ENCODE measurements around the gene CNTNAP2.

The CNTNAP2 gene

DNA sequence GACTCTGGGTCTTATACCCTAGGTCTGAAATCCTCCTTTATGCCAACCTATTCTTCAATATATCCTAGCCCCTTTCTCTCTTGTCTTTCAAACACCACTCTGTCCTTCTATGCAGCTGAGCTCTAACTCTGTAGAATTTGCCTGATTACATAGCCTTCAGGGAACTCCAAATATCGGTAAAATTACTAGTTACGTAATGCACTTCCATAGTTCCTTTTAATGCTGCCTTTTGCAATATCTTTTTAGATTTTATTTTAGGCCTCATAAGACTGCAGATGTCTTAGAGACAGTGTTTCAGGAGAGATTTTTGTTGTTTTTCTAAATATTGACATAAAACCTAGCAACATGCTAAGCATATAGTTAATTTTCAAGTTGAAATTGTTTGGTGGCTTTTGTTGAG, 924.8 kb downstream of the CNTNAP2 start:
- TF ChIP-seq JUND (IDR thresholded peaks at IDR 0.05; ENCODE audit: low read depth), result no peak
- no peak for DNase-seq (ENCODE audit: low read depth in 1 of 2, low spot score in 1 of 2)
- in situ Hi-C loops (cut with HindIII; ENCODE audit: low pct_unique_long_range_greater_than_20kb, low sequenced_read_pairs), result no loop called here

GRCh38 chr7:147044941-147045340, 928.3 kb downstream of the CNTNAP2 start:
- in situ Hi-C loops (cut with HindIII; ENCODE audit: low pct_unique_long_range_greater_than_20kb, low sequenced_read_pairs), result no loop called here
- TF ChIP-seq JUND (IDR thresholded peaks at IDR 0.05; ENCODE audit: low read depth), result no peak
- DNase-seq (ENCODE audit: low read depth in 1 of 2, low spot score in 1 of 2), result no peak

- no peak for DNase-seq (ENCODE audit: low read depth in 1 of 2, low spot score in 1 of 2)
- TF ChIP-seq JUND (IDR thresholded peaks at IDR 0.05; ENCODE audit: low read depth), result no peak
- in situ Hi-C loops (cut with HindIII; ENCODE audit: low pct_unique_long_range_greater_than_20kb, low sequenced_read_pairs), result no loop called here
These were observed 931.1 kb downstream of the CNTNAP2 start for GRCh38 chr7:147047696-147048095.

GRCh38 chr7:147048864-147049263, 932.3 kb downstream of the CNTNAP2 start:
- DNase-seq (ENCODE audit: low read depth in 1 of 2, low spot score in 1 of 2), result no peak
- TF ChIP-seq JUND (IDR thresholded peaks at IDR 0.05; ENCODE audit: low read depth), result no peak
- in situ Hi-C loops (cut with HindIII; ENCODE audit: low pct_unique_long_range_greater_than_20kb, low sequenced_read_pairs), result no loop called here

- no peak for TF ChIP-seq JUND (IDR thresholded peaks at IDR 0.05; ENCODE audit: low read depth)
- in situ Hi-C loops (cut with HindIII; ENCODE audit: low pct_unique_long_range_greater_than_20kb, low sequenced_read_pairs), result no loop called here
- DNase-seq (ENCODE audit: low read depth in 1 of 2, low spot score in 1 of 2), result no peak
These were observed 936.2 kb downstream of the CNTNAP2 start for GRCh38 chr7:147052818-147053217.

- in situ Hi-C loops (cut with HindIII; ENCODE audit: low pct_unique_long_range_greater_than_20kb, low sequenced_read_pairs), result no loop called here
- TF ChIP-seq JUND (IDR thresholded peaks at IDR 0.05; ENCODE audit: low read depth), result no peak
- no peak for DNase-seq (ENCODE audit: low read depth in 1 of 2, low spot score in 1 of 2)
These were observed 937.1 kb downstream of the CNTNAP2 start for GRCh38 chr7:147053746-147054145.

DNA sequence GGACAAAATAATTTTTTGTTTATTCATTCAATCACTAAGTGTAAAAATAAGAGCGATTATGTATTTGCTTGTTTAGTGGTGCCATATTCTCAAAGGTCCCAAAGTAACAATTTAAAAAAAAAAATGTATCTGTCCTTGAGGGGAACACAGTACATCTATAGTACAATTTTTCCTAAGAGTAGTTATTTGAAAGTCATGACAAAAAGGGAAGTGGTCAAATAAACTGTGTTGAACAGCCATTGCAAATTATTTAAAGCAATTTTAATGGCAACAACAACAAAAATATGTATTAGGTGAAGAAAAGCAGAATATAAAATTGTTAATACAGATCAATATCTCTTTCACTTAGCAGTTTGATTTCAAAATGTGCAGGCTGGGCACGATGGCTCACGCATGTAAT, 943.5 kb downstream of the CNTNAP2 start:
- in situ Hi-C loops (cut with HindIII; ENCODE audit: low pct_unique_long_range_greater_than_20kb, low sequenced_read_pairs), result no loop called here
- no peak for TF ChIP-seq JUND (IDR thresholded peaks at IDR 0.05; ENCODE audit: low read depth)
- DNase-seq (ENCODE audit: low read depth in 1 of 2, low spot score in 1 of 2), result no peak

DNA sequence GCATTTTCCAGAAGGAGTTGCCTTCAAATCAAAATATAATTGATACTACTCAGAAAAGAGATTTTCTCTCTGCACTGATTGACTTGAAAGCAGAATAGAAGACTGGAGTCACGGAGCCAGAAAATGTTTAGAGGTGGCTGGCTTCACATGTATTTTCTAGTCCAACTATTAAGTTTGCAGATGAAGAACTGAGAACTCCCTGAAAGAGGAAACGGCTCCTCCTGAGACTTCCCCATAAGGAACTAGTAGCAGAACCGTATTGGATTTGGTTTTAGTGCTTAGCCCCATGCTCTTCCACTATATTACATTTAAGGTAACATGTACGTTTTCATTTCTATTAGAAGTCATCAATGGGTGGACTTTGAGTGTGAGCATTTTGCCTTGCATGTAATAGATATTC, 946.3 kb downstream of the CNTNAP2 start:
- DNase-seq (ENCODE audit: low read depth in 1 of 2, low spot score in 1 of 2), result no peak
- no peak for TF ChIP-seq JUND (IDR thresholded peaks at IDR 0.05; ENCODE audit: low read depth)
- in situ Hi-C loops (cut with HindIII; ENCODE audit: low pct_unique_long_range_greater_than_20kb, low sequenced_read_pairs), result no loop called here

DNA sequence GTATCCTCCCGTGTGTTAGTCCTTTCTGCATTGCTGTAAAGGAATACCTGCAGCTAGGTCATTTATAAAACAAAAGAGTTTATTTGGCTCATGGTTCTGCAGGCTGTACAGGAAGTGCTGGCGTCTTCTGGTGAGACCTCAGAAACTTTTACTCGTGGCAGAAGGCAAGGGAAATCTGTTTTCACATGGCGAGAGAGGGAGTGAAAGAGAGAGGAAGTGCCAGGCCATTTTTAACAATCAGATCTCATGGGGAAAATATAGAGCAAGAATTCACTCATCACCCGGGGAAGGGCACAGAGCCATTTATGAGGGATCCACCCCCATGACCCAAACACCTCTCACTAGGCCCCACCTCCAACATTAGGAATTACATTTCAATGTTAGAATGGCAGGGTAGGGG, 952.2 kb downstream of the CNTNAP2 start:
- no peak for DNase-seq (ENCODE audit: low read depth in 1 of 2, low spot score in 1 of 2)
- in situ Hi-C loops (cut with HindIII; ENCODE audit: low pct_unique_long_range_greater_than_20kb, low sequenced_read_pairs), result no loop called here
- TF ChIP-seq JUND (IDR thresholded peaks at IDR 0.05; ENCODE audit: low read depth), result no peak

DNA sequence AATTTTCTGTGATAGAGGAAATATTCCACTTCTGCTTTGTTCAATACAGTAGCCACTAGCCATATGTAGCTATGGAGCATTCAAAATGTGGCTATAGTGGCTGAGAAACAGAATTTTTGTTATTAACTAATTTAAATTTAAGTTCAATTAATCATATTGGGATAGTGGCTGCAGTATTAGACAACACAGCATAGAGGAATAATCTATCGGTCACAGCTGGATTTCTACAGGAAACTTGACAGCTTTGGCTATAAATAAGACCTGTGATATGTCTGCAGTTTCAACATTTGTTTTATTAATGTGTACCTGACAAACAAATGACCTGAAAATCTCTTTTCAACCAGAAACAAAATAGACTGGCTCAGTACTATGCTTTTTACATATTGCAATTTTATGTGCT, 953.2 kb downstream of the CNTNAP2 start:
- no peak for DNase-seq (ENCODE audit: low read depth in 1 of 2, low spot score in 1 of 2)
- TF ChIP-seq JUND (IDR thresholded peaks at IDR 0.05; ENCODE audit: low read depth), result no peak
- in situ Hi-C loops (cut with HindIII; ENCODE audit: low pct_unique_long_range_greater_than_20kb, low sequenced_read_pairs), result no loop called here

DNA sequence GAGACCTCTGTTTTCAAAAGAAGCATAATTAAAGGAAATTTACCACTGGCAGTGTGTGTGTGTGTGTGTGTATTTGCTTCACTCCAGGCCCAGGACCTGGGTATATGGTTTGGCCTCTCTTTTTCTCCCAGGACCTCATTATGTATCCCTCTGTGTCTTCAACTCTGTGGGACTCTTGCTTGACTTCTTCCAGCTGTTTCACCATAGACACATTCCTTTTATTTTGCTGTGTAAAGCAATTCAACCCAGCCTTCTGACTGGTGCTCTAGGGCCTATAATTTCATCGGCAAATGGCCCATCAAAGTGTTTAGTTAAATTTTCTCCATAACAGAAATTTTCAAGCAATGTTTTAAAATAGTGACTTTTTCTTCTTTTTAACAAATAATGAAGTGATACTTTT, 954.3 kb downstream of the CNTNAP2 start:
- no peak for DNase-seq (ENCODE audit: low read depth in 1 of 2, low spot score in 1 of 2)
- in situ Hi-C loops (cut with HindIII; ENCODE audit: low pct_unique_long_range_greater_than_20kb, low sequenced_read_pairs), result no loop called here

GRCh38 chr7:147071536-147071935, 954.9 kb downstream of the CNTNAP2 start:
- no peak for DNase-seq (ENCODE audit: low read depth in 1 of 2, low spot score in 1 of 2)
- in situ Hi-C loops (cut with HindIII; ENCODE audit: low pct_unique_long_range_greater_than_20kb, low sequenced_read_pairs), result no loop called here
- TF ChIP-seq JUND (IDR thresholded peaks at IDR 0.05; ENCODE audit: low read depth), result no peak

More for the DNA sequence above, 954.3 kb downstream of the CNTNAP2 start:
- no peak for TF ChIP-seq JUND (IDR thresholded peaks at IDR 0.05; ENCODE audit: low read depth)

DNA sequence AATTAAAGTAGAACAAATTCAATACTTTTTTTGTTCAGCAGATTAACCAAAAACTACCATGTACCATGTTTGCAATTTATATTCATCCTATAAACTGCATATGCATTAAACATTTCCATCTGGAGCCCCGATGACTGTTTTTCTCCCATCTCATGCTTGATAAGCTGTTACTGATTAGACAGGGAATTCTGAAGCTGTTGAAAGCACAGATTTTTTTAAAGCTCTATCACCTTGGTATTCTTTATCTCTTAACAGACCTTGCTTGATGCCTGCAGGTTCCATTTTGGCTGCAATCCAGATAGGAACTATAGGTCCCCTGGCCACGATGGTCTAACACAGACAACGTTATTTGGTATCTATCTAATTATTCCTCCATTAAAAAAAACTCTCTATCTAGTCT, 961.7 kb downstream of the CNTNAP2 start:
- no peak for TF ChIP-seq JUND (IDR thresholded peaks at IDR 0.05; ENCODE audit: low read depth)
- DNase-seq (ENCODE audit: low read depth in 1 of 2, low spot score in 1 of 2), result no peak
- in situ Hi-C loops (cut with HindIII; ENCODE audit: low pct_unique_long_range_greater_than_20kb, low sequenced_read_pairs), result no loop called here

DNA sequence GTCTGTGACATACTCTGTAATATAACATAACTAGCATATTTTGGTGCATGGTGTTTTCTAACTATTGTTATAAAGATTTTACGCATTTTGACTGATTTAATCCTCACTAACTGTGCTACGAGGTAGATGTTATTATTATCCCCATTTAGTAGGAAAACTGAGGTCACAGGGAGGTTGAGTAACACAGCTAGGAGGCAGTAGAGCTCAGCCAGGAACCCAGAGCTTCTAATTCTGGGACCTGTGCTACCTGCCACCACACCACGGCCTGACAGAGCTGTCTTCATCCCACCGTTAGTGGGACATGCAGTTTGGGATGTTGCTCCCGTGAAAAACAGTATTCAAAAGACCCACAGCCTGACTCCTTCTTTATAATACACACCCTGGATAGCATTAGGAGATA, 962.5 kb downstream of the CNTNAP2 start:
- in situ Hi-C loops (cut with HindIII; ENCODE audit: low pct_unique_long_range_greater_than_20kb, low sequenced_read_pairs), result no loop called here
- no peak for DNase-seq (ENCODE audit: low read depth in 1 of 2, low spot score in 1 of 2)
- TF ChIP-seq JUND (IDR thresholded peaks at IDR 0.05; ENCODE audit: low read depth), result no peak

Measured in T47D (cell line).